AG10803 (cell line): Measurements from ENCODE around the gene DOC2B.
A peak's percentile ranks its signal among the peaks of the same experiment; 100 is the strongest.

Experiments used
- DNase-seq: peaks from one replicate; pipeline ENCODE4 v3.0.0; 2010; ENCODE audit warnings: low read depth
- H3K4me3 ChIP-seq: 2 replicates; pipeline ENCODE4 v1.5.1; 2011; ENCODE audit warnings: mild to moderate bottlenecking, low read length, control low read depth
- TF ChIP-seq, protein P1 (sequence below): conservative IDR thresholded peaks from 2 replicates; pipeline ENCODE4 v1.5.1; 2011; ENCODE audit warnings: mild to moderate bottlenecking, low read length, control low read depth, inconsistent platforms

The DOC2B gene

DNA sequence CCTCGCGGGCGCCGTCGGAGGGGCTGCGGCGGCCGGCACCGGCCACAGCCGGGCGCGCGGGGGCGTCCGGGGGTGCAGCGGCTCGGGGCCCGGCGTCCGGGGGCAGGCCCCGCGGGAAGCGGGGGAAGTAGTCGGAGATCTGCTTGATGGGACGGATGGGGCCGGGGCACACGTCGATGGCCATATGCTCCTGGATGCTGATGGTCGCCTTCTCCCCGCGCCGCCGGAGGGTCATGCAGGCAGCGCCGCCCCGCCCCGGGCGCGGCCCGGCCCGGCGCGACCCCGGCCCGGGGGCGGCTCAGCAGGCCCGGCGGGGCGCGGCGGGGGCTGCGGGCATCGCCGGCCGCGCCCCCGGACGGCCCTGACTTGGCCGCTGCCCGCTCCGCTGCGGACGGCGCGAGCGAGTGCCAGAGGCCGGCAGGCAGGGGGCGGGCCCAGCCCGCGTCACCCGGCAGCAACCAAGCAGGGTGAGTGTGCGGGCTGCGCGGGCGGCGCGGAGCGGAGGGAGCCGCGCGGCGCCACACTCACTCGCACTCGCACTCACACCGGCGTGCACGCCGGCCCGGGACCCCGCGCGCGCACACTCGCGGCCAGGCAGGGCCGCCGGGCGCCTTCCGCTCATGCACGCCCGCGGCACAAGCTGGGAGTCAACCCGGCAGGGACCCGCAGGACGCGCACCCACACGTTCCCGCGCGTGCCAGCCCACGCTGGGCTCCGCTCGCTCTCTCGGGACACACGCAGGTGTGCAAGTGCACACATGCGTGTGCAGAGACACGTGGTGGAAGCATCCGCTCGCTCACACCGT, at the start of gene DOC2B:
Gene DOC2B, minus strand, starts transcription at position 406 of the 805 bp plus-strand sequence. Its CDS starts 171 bp downstream, at position 235.
- peak; percentile 22 for DNase-seq
- H3K4me3 ChIP-seq, result no peak within 1 kb of the TSS

DNA sequence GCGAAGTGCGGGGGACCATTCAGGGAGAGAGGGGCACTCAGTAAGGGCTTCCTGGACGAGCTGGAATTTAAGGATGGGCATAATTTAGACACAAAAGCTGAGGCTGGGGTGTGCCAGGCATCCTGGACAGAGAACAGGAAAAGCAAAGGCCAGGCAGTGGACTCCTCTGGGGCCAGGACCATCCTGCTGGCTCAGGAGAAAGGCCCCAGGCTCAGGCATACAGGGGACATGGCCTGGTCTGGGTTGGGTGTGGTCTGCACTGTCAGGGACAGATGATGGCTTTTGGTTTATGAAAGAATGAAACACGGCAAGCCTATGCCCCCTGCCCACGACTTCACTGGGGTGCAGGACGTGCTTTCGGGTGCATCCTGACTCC, 48.9 kb upstream of the DOC2B start:
- TF ChIP-seq, protein P1, sequence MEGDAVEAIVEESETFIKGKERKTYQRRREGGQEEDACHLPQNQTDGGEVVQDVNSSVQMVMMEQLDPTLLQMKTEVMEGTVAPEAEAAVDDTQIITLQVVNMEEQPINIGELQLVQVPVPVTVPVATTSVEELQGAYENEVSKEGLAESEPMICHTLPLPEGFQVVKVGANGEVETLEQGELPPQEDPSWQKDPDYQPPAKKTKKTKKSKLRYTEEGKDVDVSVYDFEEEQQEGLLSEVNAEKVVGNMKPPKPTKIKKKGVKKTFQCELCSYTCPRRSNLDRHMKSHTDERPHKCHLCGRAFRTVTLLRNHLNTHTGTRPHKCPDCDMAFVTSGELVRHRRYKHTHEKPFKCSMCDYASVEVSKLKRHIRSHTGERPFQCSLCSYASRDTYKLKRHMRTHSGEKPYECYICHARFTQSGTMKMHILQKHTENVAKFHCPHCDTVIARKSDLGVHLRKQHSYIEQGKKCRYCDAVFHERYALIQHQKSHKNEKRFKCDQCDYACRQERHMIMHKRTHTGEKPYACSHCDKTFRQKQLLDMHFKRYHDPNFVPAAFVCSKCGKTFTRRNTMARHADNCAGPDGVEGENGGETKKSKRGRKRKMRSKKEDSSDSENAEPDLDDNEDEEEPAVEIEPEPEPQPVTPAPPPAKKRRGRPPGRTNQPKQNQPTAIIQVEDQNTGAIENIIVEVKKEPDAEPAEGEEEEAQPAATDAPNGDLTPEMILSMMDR, result no peak
- no peak overlapping the region for H3K4me3 ChIP-seq
- DNase-seq, result no peak

More for the DNA sequence above, at the start of gene DOC2B:
- TF ChIP-seq, protein P1, result no peak

DNA sequence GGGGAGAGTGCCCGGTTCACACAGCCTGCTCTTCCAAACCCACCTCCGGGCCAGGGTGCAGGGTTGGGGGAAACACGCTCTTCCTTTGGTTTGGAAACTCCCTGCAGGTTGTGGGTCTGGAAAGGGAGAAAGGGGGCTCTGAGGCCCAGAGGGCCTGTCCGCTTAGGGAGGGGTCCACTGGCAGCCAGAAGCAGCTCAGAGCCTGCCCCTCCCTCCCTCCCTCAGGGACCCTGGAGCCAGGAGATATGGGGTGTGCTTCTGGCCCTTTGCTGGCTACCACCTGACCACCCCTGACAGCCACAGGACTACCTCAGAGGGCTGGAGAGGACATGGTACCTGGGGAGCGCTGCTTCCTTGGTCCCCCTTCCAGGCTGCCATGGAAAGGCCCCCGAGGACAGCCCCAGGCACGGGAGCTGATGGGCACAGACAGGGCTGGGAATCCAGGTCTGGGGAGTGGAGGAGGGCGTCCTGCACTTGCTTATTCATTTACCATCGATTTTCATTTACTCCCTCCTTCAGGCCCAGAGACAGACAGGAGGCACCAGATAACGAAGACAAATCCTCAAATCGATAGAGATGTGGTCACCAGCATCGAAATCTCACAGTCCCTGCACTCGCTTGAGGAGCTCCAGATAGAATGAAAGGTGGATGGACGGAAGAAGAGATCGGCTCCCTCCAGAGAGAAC, 48.4 kb upstream of the DOC2B start:
- no peak for DNase-seq
- TF ChIP-seq, protein P1, result no peak
- no peak overlapping the region for H3K4me3 ChIP-seq

DNA sequence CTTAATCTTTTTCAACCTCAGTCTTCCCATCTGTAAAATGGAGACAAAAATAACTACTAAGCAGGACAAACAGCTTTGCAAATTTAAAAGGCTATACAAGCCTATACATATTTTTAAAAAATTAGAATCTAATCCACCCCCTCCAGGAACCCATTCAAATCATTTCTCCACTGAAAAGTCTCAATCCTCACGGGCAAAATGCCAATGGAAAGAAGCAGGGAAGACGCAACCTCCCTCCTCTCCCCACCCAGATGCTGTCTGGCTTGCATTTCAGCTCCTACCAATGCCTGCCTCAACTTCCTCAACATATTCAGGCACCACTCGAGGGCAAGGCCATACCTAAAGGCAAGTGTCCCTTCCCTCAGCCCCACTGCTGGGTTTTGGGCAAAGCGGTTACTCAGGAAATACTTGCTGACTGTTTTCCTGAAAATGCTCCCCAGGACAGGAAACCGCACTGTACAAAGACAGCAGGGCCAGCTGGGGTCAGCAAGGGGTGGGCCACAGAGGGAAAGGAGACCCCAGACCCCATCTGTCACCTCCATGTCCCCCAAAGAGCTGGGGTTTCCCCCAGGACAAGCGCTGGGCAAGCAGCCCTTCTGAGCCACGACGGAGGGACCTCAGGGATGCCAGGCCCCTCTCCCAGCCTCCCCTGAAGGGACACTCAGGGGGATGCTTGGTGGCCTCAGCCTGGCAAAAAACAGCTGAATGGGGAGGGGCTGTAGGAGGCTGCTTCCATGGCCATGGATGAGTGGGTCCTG, 47.7 kb upstream of the DOC2B start:
- TF ChIP-seq, protein P1, result no peak
- H3K4me3 ChIP-seq, result no peak overlapping the region
- DNase-seq, result no peak

DNA sequence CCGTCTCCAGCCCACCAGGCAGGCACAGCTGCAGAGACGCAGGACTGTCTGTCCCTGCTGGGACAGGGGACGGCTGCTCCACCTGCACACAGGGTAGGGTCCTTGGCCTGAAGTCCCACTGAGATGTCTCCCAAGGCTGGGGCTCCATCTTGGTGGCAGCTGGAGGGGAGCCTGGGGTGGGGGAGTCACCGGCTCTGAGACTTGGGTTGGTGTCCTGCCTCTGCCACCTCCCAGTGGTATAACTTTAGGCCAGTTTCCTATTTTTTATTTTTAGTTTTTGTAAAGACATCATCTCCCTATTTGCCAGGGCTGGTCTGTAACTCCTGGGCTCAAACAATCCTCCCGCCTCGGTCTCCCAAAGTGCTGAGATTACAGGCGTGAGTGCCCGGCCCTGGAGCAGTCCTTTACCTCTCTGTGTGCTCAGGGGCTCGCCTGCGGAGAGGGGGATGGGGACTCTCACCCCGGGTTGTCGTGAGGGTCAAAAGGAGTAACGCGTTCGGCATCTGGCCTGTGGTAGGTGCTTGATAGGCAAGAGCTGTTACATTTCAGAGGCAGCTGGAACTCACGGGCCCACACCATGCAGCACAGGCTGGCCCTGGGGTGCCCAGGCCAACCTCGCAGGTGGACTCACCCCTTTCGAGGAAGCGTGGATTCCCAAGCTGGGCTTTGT, 46.6 kb upstream of the DOC2B start:
- TF ChIP-seq, protein P1, result no peak
- DNase-seq, result no peak

DNA sequence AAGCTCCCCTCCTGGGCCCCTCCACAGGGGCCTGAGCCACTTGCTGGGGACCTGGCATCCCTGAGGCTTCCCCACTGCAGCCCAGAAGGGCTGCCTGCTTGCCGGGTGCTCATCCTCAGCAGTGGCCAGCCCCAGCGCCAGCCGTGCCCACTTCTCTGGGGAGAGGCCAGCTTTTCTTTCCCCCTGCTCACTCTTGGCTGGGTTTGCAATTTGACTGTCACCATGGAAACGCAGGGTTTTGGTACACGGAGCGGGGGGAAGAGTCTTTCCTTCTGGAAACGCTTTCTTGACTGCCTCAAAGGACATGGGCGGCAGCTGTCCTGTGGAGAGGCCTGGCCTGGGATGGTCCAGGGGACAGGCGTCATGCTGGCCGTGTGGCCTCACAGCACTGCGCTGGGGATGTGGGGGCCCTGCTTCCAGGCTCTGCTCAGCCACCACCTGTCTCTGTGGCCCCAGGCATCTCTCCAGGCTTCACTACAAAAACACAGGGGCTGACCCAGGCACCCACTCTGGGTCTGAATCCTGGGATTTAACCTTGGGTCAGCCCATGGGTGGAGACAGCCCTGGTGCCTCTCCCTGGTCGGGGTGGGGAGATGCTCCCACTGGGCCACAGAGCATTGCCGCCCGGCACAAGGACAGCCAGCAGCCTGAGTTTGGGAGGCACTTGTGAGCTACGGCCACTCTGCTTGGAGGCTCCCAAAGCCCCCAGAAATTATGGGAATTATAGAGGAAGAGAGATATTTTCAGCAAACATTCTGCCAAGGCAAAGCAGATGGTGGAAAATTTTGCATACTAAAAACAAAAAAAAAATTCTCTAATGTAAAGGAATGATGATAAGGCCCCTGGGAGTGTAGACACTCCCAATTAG, 45.9 kb upstream of the DOC2B start:
- no peak overlapping the region for H3K4me3 ChIP-seq
- DNase-seq, result no peak
- TF ChIP-seq, protein P1, result no peak

More for the DNA sequence above, 46.6 kb upstream of the DOC2B start:
- H3K4me3 ChIP-seq, result no peak overlapping the region
